CD4-positive, alpha-beta T cell (primary cell): Measurements from ENCODE around the gene JCAD. TPM values are rescaled to one million over a fixed set of nuclear protein-coding genes. Genes with fewer than 3 reads are reported as not detected.
"Not testable (repeated sequence)": the region's sequence is repeated elsewhere in the genome, so short reads cannot be mapped to it uniquely, and the experiment has no call there.

Source experiments
- ATAC-seq: fragments of 200-7000 bp; cut with Tn5 transposase; one replicate; pipeline ENCODE4 v1.10.0; 2022; ENCODE audit warnings: mild to moderate bottlenecking; ENCODE audit not compliant: poor library complexity
- CTCF ChIA-PET: fragments of 350-600 bp; sonication (Branson Sonifier 250); formaldehyde crosslinking; loops from one replicate; lab custom pipeline; 2021; ENCODE audit warnings: antibody characterized with exemption, inconsistent platforms; lab: Charles Lee
- POLR2A ChIA-PET: fragments of 350-600 bp; sonication (Branson Sonifier 250); formaldehyde crosslinking; loops from one replicate; lab custom pipeline; 2021; ENCODE audit warnings: antibody characterized with exemption, inconsistent platforms; lab: Charles Lee
- DNase-seq, 14 experiments: peaks; one replicate each; pipeline ENCODE4 v3.0.0-alpha.2; 2013 to 2020; ENCODE audit warnings: mixed read lengths in 2 of 14
- H3K27ac ChIP-seq, 2 donors: one replicate each; pipeline versions ENCODE4 v1.5.1 to v1.7.0; 2013; ENCODE audit warnings: low read length in 2 of 2, low read depth in 1 of 2, mild to moderate bottlenecking in 1 of 2
- H3K27me3 ChIP-seq, 2 experiments: 1 replicate in 1 of 2; 2 replicates in 1 of 2; pipeline versions ENCODE4 v1.6.1 to v1.7.0; 2013; ENCODE audit warnings: low read length in 2 of 2, control low read depth in 1 of 2, mild to moderate bottlenecking in 1 of 2, moderate library complexity in 1 of 2; ENCODE audit not compliant: insufficient read depth in 2 of 2, control insufficient read depth in 1 of 2
- H3K36me3 ChIP-seq: one replicate; pipeline ENCODE4 v1.6.1; 2013; ENCODE audit warnings: low read length, control low read depth; ENCODE audit not compliant: insufficient read depth
- H3K4me1 ChIP-seq: one replicate; pipeline ENCODE4 v1.6.1; 2013; ENCODE audit warnings: low read length, control low read depth; ENCODE audit not compliant: insufficient read depth
- H3K4me3 ChIP-seq: one replicate; pipeline ENCODE4 v1.5.1; 2013; ENCODE audit warnings: mild to moderate bottlenecking, low read length, moderate library complexity
- H3K9me3 ChIP-seq, 2 experiments: 1 replicate in 1 of 2; 2 replicates in 1 of 2; pipeline versions ENCODE4 v1.6.1 to v1.7.0; 2013; ENCODE audit warnings: low read length in 2 of 2, mild to moderate bottlenecking in 2 of 2, control low read depth in 1 of 2, moderate library complexity in 1 of 2; ENCODE audit not compliant: control insufficient read depth in 1 of 2, insufficient read depth in 1 of 2
- H3K27ac Mint-ChIP-seq: one replicate; pipeline ENCODE4 v1.8.0; 2020; ENCODE audit warnings: mixed read lengths
- H3K27me3 Mint-ChIP-seq: one replicate; pipeline ENCODE4 v1.8.0; 2021; ENCODE audit warnings: mixed read lengths
- H3K36me3 Mint-ChIP-seq: one replicate; pipeline ENCODE4 v1.8.0; 2021; ENCODE audit warnings: low read depth, mixed read lengths
- H3K4me1 Mint-ChIP-seq: one replicate; pipeline ENCODE4 v1.8.0; 2021; ENCODE audit warnings: low read depth, mixed read lengths
- H3K4me3 Mint-ChIP-seq: one replicate; pipeline ENCODE4 v1.8.0; 2020; ENCODE audit warnings: mild to moderate bottlenecking, mixed read lengths
- H3K9me3 Mint-ChIP-seq: one replicate; pipeline ENCODE4 v1.8.0; 2020; ENCODE audit warnings: mixed read lengths
- intact Hi-C, 2 experiments: fragments of 100-400 bp; cut with DNase I in 1 of 2; cut with micrococcal nuclease in 1 of 2; formaldehyde crosslinking; loops; one replicate each; pipeline versions ENCODE4 v1.15.1 to v1.9.0; 2023 to 2025; cut with DNase I, micrococcal nuclease
- total RNA-seq, 174 experiments: library from RNA in 2 of 174; stranded (reverse) in 2 of 174; gene quantifications; one replicate each; pipeline ENCODE4 v1.2.3 and lab custom pipeline; 2021 to 2026
- TF ChIP-seq, protein P1 (sequence below): fragments of 200-600 bp; IDR thresholded peaks from one replicate; pipeline ENCODE4 v1.8.0; 2022; ENCODE audit warnings: antibody characterized with exemption, mild to moderate bottlenecking

JCAD gene
- total RNA-seq, 2 experiments from 2014 or later = not detected

DNA sequence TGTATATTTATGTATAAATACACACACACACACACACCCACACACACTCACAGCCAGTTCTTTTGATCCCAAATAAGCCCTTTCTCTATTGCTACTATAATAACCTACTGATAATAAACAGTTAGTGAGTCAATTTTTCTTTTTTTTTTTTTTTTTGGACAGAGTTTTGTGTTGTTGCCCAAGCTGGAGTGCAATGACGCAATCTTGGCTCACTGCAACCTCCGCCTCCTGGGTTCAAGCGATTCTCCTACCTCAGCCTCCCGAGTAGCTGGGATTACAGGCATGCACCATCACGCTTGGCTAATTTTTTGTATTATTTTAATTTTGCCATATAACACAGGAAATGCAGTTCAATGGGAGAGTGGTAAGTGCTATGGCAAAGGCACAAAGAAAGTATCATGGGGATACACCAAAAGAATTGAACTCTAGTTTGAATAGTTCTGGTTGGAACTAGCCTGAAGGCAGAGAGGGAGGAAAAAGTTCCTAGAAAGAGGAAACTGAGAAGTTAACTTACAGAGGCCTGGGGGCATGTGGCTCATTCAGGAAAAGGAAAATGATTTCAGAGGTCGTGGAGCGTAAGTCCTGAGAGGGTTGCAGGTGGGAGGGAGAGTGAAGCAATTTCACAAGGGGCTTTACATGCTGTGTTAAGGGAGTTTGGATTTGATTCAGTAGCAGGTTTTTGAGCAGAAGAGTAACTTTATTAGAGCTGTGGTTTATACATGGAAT, 44.4 kb upstream of the JCAD start:
- Histone ChIP-seq H3K4me1 (no peaks in the 10 kb centered on the region), H3K27ac (no peak overlapping the region), H3K4me3 (no peak overlapping the region), H3K9me3 (no peaks in the 10 kb centered on the region), H3K27me3 (no peaks in the 10 kb centered on the region), H3K36me3 (no peaks in the 10 kb centered on the region)
- TF ChIP-seq, protein P1, sequence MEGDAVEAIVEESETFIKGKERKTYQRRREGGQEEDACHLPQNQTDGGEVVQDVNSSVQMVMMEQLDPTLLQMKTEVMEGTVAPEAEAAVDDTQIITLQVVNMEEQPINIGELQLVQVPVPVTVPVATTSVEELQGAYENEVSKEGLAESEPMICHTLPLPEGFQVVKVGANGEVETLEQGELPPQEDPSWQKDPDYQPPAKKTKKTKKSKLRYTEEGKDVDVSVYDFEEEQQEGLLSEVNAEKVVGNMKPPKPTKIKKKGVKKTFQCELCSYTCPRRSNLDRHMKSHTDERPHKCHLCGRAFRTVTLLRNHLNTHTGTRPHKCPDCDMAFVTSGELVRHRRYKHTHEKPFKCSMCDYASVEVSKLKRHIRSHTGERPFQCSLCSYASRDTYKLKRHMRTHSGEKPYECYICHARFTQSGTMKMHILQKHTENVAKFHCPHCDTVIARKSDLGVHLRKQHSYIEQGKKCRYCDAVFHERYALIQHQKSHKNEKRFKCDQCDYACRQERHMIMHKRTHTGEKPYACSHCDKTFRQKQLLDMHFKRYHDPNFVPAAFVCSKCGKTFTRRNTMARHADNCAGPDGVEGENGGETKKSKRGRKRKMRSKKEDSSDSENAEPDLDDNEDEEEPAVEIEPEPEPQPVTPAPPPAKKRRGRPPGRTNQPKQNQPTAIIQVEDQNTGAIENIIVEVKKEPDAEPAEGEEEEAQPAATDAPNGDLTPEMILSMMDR = no peak
- no peaks in the 10 kb centered on the region for H3K4me1 Mint-ChIP-seq
- POLR2A ChIA-PET = no interaction called here
- CTCF ChIA-PET = no interaction called here
- ATAC-seq (no peak), DNase-seq (no peak)
- H3K4me3 Mint-ChIP-seq = no peak overlapping the region
- H3K9me3 Mint-ChIP-seq = no peaks in the 10 kb centered on the region
- no peak overlapping the region for H3K27ac Mint-ChIP-seq
- H3K27me3 Mint-ChIP-seq = peaks cover 39% of the 10 kb centered on the region
- intact Hi-C loops = no loop called here
- H3K36me3 Mint-ChIP-seq = no peaks in the 10 kb centered on the region

DNA sequence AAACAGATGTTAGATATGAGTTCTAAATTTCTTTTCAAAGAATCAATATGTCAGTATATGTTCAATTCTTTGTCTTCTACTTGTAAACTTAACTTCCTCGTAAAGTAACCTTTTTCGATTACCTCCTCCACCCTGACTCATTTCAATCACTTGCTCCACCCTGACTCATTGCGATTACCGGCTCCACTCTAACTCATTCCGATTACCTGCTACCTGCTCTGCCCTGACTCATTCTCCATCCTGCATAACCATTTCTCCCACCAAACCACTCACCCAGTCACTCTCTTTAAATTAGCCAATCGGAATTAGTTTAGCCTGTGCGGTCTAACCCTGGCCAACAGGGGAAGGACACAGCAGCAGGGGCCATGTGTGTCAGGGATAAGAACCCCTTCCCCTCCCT, 40.3 kb upstream of the JCAD start:
- DNase-seq, H3K4me1 Mint-ChIP-seq, H3K27ac ChIP-seq, H3K36me3 ChIP-seq, H3K36me3 Mint-ChIP-seq, H3K4me3 Mint-ChIP-seq, H3K27ac Mint-ChIP-seq, H3K9me3 Mint-ChIP-seq, ATAC-seq, POLR2A ChIA-PET, H3K9me3 ChIP-seq, intact Hi-C loops, H3K4me1 ChIP-seq, H3K4me3 ChIP-seq, CTCF ChIA-PET, H3K27me3 ChIP-seq: not testable (repeated sequence)
- peaks cover 48% of the 10 kb centered on the region for H3K27me3 Mint-ChIP-seq

DNA sequence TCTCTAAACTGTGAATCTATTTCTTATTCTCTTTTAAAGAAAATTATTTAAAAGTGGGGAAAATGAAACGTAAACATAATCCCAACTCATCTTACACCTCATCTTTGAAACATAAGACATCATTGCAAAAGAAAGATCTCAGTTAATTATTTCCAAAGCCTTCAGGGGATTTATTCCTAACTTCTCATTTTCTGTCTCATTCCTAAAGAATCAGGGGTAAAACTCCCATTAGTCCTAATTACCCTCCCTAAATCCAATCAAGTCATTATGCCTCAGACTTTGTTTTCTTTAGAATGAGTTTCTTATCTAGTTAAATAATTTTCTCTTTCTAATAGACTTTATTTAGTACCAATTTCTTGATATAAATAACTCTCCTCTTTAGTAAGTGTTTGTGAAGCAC, 39.7 kb upstream of the JCAD start:
- Mint-ChIP-seq H3K27me3 (peaks cover 48% of the 10 kb centered on the region), H3K4me3 (no peak overlapping the region), H3K9me3 (no peaks in the 10 kb centered on the region), H3K36me3 (no peaks in the 10 kb centered on the region), H3K4me1 (no peaks in the 10 kb centered on the region), H3K27ac (no peak overlapping the region)
- intact Hi-C loops = no loop called here
- Histone ChIP-seq H3K27ac (no peak overlapping the region), H3K36me3 (no peaks in the 10 kb centered on the region), H3K4me1 (no peaks in the 10 kb centered on the region), H3K9me3 (no peaks in the 10 kb centered on the region), H3K27me3 (peaks cover 0 to 4% of the 10 kb centered on the region in 2 experiments), H3K4me3 (no peak overlapping the region)
- DNase-seq (no peak), ATAC-seq (no peak)
- POLR2A ChIA-PET = no interaction called here
- CTCF ChIA-PET = no interaction called here
- TF ChIP-seq, protein P1 = no peak

DNA sequence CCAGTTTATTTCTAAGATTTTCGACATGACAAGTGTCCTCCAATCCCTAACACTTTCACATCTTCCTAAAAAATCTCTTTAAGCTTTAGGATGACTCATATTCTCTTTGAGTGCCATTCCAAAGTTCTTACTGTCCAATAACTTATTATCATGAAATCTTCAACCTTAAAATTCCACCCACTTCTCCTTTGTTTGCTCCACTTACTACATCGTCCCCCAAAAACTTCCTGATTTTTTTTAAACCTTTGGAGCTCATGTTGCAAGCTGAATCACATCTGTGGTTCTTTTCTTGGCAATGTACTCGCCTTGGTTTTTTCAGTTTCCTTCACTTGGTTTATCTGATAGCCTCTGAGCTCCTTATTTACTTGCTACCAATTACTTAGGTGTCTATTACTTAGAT, 39.2 kb upstream of the JCAD start:
- Histone ChIP-seq H3K27me3 (peaks cover 0 to 4% of the 10 kb centered on the region in 2 experiments), H3K4me3 (no peak overlapping the region), H3K4me1 (no peaks in the 10 kb centered on the region), H3K27ac (no peak overlapping the region), H3K36me3 (no peaks in the 10 kb centered on the region), H3K9me3 (no peaks in the 10 kb centered on the region)
- no peak for ATAC-seq
- CTCF ChIA-PET = no interaction called here
- DNase-seq = no peak
- Mint-ChIP-seq H3K27ac (no peak overlapping the region), H3K4me3 (no peak overlapping the region), H3K27me3 (peaks cover 48% of the 10 kb centered on the region), H3K36me3 (no peaks in the 10 kb centered on the region), H3K9me3 (no peaks in the 10 kb centered on the region), H3K4me1 (no peaks in the 10 kb centered on the region)
- intact Hi-C loops = no loop called here
- POLR2A ChIA-PET = no interaction called here
- TF ChIP-seq, protein P1 = no peak
